Liver (tissue), 9 donors: ENCODE data around the gene VPS4B. TPM values are rescaled to one million over a fixed set of nuclear protein-coding genes. Genes with fewer than 3 reads are reported as not detected.

ENCODE experiments used
- DNase-seq: peaks from one replicate; pipeline ENCODE4 v3.0.0-alpha.2; 2017; ENCODE audit warnings: low spot score
- H3K27ac ChIP-seq, 2 donors: one replicate each; pipeline ENCODE4 v1.7.0; 2013; ENCODE audit warnings: inconsistent platforms in 2 of 2, low read length in 2 of 2, control low read depth in 1 of 2, low read depth in 1 of 2, mild to moderate bottlenecking in 1 of 2
- H3K27me3 ChIP-seq, 4 donors: one replicate each; pipeline versions ENCODE4 v1.6.1 to v1.7.0; 2013; ENCODE audit warnings: low read length in 3 of 4, inconsistent platforms in 1 of 4, mild to moderate bottlenecking in 1 of 4, moderate library complexity in 1 of 4; ENCODE audit not compliant: control insufficient read depth in 4 of 4, insufficient read depth in 4 of 4
- H3K36me3 ChIP-seq, 4 donors: one replicate each; pipeline versions ENCODE4 v1.6.1 to v1.7.0; 2013; ENCODE audit warnings: low read length in 3 of 4, mild to moderate bottlenecking in 3 of 4, low read depth in 1 of 4, moderate library complexity in 1 of 4; ENCODE audit not compliant: control insufficient read depth in 4 of 4, insufficient read depth in 3 of 4
- H3K4me1 ChIP-seq, 4 donors: one replicate each; pipeline versions ENCODE4 v1.6.1 to v1.7.0; 2013; ENCODE audit warnings: low read length in 3 of 4, mild to moderate bottlenecking in 3 of 4, moderate library complexity in 1 of 4; ENCODE audit not compliant: control insufficient read depth in 4 of 4, insufficient read depth in 4 of 4
- H3K4me3 ChIP-seq, 3 donors: one replicate each; pipeline versions ENCODE4 v1.6.1 to v1.7.0; 2013; ENCODE audit warnings: low read length in 3 of 3, control low read depth in 1 of 3, low read depth in 1 of 3, mild to moderate bottlenecking in 1 of 3
- H3K9ac ChIP-seq, 2 donors: one replicate each; pipeline ENCODE4 v1.7.0; 2013; ENCODE audit warnings: low read length in 2 of 2, mild to moderate bottlenecking in 2 of 2, moderate library complexity in 2 of 2, control low read depth in 1 of 2, low read depth in 1 of 2
- H3K9me3 ChIP-seq, 4 donors: one replicate each; pipeline versions ENCODE4 v1.6.1 to v1.7.0; 2013; ENCODE audit warnings: low read length in 3 of 4; ENCODE audit not compliant: control insufficient read depth in 4 of 4
- EGR1 ChIP-seq, 2 donors: IDR thresholded peaks; 2 replicates each; pipeline ENCODE4 v1.6.1; 2016 to 2018; ENCODE audit warnings: antibody characterized with exemption in 2 of 2, low read depth in 2 of 2
- FOXA1 ChIP-seq: IDR thresholded peaks from 2 replicates; pipeline ENCODE4 v1.6.1; 2016; ENCODE audit warnings: antibody characterized with exemption
- FOXA2 ChIP-seq: IDR thresholded peaks from 2 replicates; pipeline ENCODE4 v1.6.1; 2016; ENCODE audit warnings: antibody characterized with exemption
- GABPA ChIP-seq, 2 donors: IDR thresholded peaks in 1 of 2; conservative IDR thresholded peaks in 1 of 2; 2 replicates each; pipeline ENCODE4 v1.6.1; 2016; ENCODE audit warnings: antibody characterized with exemption in 2 of 2, mild to moderate bottlenecking in 1 of 2, moderate library complexity in 1 of 2
- HNF4A ChIP-seq, 2 donors: conservative IDR thresholded peaks; 2 replicates each; pipeline ENCODE4 v1.6.1; 2016; ENCODE audit warnings: antibody characterized with exemption in 2 of 2, mild to moderate bottlenecking in 2 of 2
- NR2F2 ChIP-seq: IDR thresholded peaks from 2 replicates; pipeline ENCODE4 v1.6.1; 2016; ENCODE audit warnings: antibody characterized with exemption
- RXRA ChIP-seq, 2 donors: IDR thresholded peaks; 2 replicates each; pipeline ENCODE4 v1.6.1; 2017 to 2018; ENCODE audit warnings: antibody characterized with exemption in 2 of 2, mild to moderate bottlenecking in 1 of 2
- SP1 ChIP-seq: IDR thresholded peaks from 2 replicates; pipeline ENCODE4 v1.6.1; 2018; ENCODE audit warnings: antibody characterized with exemption, mild to moderate bottlenecking
- TAF1 ChIP-seq: conservative IDR thresholded peaks from 2 replicates; pipeline ENCODE4 v1.6.1; 2016; ENCODE audit warnings: antibody characterized with exemption, mild to moderate bottlenecking
- YY1 ChIP-seq: IDR thresholded peaks from 2 replicates; pipeline ENCODE4 v1.6.1; 2016; ENCODE audit warnings: antibody characterized with exemption, mild to moderate bottlenecking
- WGBS: extraction: QIAGEN DNeasy Blood & Tissue Kit; methylation state at CpG from one replicate; pipeline ENCODE4 v1.1.7; 2013; 5-methylcytosine and 5-hydroxymethylcytosine counted together
- polyA plus RNA-seq, 2 donors: library from polyadenylated mRNA; stranded (reverse) in 1 of 2; unstranded in 1 of 2; fragments of 200-250 nt in 1 of 2; fragments of >200 nt in 1 of 2; fragmentation: Nextera tagmentation in 1 of 2; extraction: Ambion mirVana in 1 of 2; gene quantifications; one replicate each; pipeline versions ENCODE4 v1.2.1 to v1.2.3, GENCODE V29; 2013 to 2015
- total RNA-seq, 2 donors: library from RNA; depleted of rRNA; stranded (reverse); fragments of >200 nt; gene quantifications; one replicate each; pipeline ENCODE4 v1.2.3, GENCODE V29; 2014
- TF ChIP-seq, protein P1 (sequence below): fragments of 150-350 bp; IDR thresholded peaks from 2 replicates; pipeline ENCODE4 v1.5.1; 2017; ENCODE audit warnings: improper control_type of control experiment, low read depth, low read length; ENCODE audit not compliant: missing input control
- TF ChIP-seq, protein P2 (sequence below): IDR thresholded peaks from 2 replicates; pipeline ENCODE4 v1.6.1; 2016; ENCODE audit warnings: antibody characterized with exemption, mild to moderate bottlenecking
- TF ChIP-seq, protein P3 (sequence below): IDR thresholded peaks from 2 replicates; pipeline ENCODE4 v1.6.1; 2016; ENCODE audit warnings: antibody characterized with exemption
- TF ChIP-seq, protein P4 (sequence below): IDR thresholded peaks from 2 replicates; pipeline ENCODE4 v1.6.1; 2016; ENCODE audit warnings: antibody characterized with exemption
- TF ChIP-seq, protein P5 (sequence below): IDR thresholded peaks from 2 replicates; pipeline ENCODE4 v1.6.1; 2016; ENCODE audit warnings: antibody characterized with exemption
- donor health status: healthy.
- donor health status: healthy.
- donor health status: healthy.
- donor health status: healthy.
- donor health status: healthy.

Gene VPS4B
- total and polyA plus RNA-seq, 4 donors: 12.2 to 20.6 (median 18.2) TPM

DNA sequence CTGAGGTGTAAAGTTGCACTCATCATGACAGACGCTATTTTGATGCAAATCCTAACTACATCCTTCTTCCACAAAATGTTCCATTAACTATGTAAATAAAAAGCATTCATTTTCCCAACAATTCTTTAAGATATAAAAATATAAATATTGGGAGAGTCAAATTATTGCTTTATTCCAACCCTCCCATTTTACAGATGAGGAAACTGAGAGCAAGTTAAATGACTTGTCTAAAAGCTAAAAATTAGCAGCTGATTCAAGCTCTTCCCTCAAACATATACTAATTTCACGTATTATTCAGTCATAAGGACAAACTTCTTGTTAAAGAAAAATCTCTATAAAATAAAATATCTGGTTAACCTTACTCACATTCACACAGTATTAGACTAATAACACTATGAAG is 72.0 kb downstream of the VPS4B start:
- no peak overlapping the region for H3K4me3 ChIP-seq
- H3K36me3 ChIP-seq: peaks cover 9 to 51% (median 38%) of the 10 kb centered on the region in 4 donors
- WGBS: 49% methylated on average over 2 of the region's 2 CpGs
- H3K9ac ChIP-seq: no peak overlapping the region
- H3K4me1 ChIP-seq: peaks cover 2 to 13% (median 7%) of the 10 kb centered on the region in 4 donors
- DNase-seq: no peak
- peak overlapping the region in 1 of 2 donors; percentile 53 for H3K27ac ChIP-seq
- H3K27me3 ChIP-seq: no peaks in the 10 kb centered on the region
- TF ChIP-seq YY1 (no peak), FOXA2 (no peak), TAF1 (no peak), HNF4A (conservative IDR thresholded peaks at IDR 0.05) (no peak), NR2F2 (no peak), GABPA (IDR thresholded peaks at IDR 0.05 in 1 of 2, conservative IDR thresholded peaks at IDR 0.05 in 1 of 2) (no peak), EGR1 (IDR thresholded peaks at IDR 0.05; ENCODE audit: low read depth in 2 of 2) (no peak), FOXA1 (no peak), RXRA (IDR thresholded peaks at IDR 0.05) (no peak)
- TF ChIP-seq, protein P1, sequence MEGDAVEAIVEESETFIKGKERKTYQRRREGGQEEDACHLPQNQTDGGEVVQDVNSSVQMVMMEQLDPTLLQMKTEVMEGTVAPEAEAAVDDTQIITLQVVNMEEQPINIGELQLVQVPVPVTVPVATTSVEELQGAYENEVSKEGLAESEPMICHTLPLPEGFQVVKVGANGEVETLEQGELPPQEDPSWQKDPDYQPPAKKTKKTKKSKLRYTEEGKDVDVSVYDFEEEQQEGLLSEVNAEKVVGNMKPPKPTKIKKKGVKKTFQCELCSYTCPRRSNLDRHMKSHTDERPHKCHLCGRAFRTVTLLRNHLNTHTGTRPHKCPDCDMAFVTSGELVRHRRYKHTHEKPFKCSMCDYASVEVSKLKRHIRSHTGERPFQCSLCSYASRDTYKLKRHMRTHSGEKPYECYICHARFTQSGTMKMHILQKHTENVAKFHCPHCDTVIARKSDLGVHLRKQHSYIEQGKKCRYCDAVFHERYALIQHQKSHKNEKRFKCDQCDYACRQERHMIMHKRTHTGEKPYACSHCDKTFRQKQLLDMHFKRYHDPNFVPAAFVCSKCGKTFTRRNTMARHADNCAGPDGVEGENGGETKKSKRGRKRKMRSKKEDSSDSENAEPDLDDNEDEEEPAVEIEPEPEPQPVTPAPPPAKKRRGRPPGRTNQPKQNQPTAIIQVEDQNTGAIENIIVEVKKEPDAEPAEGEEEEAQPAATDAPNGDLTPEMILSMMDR: no peak
- TF ChIP-seq, protein P2, sequence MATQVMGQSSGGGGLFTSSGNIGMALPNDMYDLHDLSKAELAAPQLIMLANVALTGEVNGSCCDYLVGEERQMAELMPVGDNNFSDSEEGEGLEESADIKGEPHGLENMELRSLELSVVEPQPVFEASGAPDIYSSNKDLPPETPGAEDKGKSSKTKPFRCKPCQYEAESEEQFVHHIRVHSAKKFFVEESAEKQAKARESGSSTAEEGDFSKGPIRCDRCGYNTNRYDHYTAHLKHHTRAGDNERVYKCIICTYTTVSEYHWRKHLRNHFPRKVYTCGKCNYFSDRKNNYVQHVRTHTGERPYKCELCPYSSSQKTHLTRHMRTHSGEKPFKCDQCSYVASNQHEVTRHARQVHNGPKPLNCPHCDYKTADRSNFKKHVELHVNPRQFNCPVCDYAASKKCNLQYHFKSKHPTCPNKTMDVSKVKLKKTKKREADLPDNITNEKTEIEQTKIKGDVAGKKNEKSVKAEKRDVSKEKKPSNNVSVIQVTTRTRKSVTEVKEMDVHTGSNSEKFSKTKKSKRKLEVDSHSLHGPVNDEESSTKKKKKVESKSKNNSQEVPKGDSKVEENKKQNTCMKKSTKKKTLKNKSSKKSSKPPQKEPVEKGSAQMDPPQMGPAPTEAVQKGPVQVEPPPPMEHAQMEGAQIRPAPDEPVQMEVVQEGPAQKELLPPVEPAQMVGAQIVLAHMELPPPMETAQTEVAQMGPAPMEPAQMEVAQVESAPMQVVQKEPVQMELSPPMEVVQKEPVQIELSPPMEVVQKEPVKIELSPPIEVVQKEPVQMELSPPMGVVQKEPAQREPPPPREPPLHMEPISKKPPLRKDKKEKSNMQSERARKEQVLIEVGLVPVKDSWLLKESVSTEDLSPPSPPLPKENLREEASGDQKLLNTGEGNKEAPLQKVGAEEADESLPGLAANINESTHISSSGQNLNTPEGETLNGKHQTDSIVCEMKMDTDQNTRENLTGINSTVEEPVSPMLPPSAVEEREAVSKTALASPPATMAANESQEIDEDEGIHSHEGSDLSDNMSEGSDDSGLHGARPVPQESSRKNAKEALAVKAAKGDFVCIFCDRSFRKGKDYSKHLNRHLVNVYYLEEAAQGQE: no peak
- TF ChIP-seq, protein P3, sequence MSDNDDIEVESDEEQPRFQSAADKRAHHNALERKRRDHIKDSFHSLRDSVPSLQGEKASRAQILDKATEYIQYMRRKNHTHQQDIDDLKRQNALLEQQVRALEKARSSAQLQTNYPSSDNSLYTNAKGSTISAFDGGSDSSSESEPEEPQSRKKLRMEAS: no peak
- TF ChIP-seq, protein P4, sequence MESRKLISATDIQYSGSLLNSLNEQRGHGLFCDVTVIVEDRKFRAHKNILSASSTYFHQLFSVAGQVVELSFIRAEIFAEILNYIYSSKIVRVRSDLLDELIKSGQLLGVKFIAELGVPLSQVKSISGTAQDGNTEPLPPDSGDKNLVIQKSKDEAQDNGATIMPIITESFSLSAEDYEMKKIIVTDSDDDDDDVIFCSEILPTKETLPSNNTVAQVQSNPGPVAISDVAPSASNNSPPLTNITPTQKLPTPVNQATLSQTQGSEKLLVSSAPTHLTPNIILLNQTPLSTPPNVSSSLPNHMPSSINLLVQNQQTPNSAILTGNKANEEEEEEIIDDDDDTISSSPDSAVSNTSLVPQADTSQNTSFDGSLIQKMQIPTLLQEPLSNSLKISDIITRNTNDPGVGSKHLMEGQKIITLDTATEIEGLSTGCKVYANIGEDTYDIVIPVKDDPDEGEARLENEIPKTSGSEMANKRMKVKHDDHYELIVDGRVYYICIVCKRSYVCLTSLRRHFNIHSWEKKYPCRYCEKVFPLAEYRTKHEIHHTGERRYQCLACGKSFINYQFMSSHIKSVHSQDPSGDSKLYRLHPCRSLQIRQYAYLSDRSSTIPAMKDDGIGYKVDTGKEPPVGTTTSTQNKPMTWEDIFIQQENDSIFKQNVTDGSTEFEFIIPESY: no peak
- TF ChIP-seq, protein P5, sequence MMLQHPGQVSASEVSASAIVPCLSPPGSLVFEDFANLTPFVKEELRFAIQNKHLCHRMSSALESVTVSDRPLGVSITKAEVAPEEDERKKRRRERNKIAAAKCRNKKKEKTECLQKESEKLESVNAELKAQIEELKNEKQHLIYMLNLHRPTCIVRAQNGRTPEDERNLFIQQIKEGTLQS: no peak
- H3K9me3 ChIP-seq: no peaks in the 10 kb centered on the region

DNA sequence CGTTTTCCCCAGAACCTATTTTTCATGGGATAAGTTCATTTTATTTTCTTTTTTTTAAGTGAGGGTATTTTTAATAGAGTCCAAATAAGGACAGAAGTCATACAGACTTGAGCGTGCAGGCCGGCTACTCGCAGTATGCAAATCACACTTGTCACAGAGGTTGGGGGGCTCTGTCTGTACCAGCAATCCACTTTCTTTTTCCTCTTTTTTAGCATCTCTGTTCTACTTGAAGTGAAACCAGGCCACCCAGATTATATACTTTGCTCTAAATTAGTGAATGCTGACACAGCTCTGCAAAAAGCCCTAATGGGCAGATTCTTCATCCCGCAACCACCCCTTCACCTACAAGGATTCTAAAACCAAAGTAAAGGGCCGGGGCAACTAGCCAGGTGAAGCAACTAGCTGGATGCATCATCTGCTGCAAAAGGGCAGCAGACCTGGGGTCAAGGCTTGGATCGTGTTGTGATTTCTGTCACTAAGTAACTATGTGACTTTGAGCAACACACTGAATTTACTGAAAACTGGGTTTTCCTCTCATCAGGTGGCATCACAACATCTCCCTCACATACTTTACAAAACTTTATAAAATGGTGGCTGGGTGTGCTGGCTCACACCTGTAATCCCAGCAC is 73.7 kb downstream of the VPS4B start:
- peaks cover 3 to 37% (median 26%) of the 10 kb centered on the region in 4 donors for H3K36me3 ChIP-seq
- DNase-seq: no peak
- H3K4me3 ChIP-seq: no peak overlapping the region
- H3K9me3 ChIP-seq: no peaks in the 10 kb centered on the region
- peaks cover 5 to 29% (median 19%) of the 10 kb centered on the region in 4 donors for H3K4me1 ChIP-seq
- H3K9ac ChIP-seq: no peak overlapping the region
- WGBS: 80% methylated on average over 7 of the region's 7 CpGs
- H3K27ac ChIP-seq: peak overlapping the region; percentile 48 to 78
- no peaks in the 10 kb centered on the region for H3K27me3 ChIP-seq
- TF ChIP-seq, protein P3: peak; percentile 36
- peak; percentile 80 for TF ChIP-seq SP1
- TF ChIP-seq, protein P4: peak; percentile 32
- TF ChIP-seq, protein P2: no peak
